ENCODE results near the gene JUND.

- TF ChIP-seq MAFK (IDR thresholded peaks at IDR 0.05; ENCODE audit: low read depth, low read length) (no peak), CTCF (IDR thresholded peaks at IDR 0.05; ENCODE audit: control extremely low read depth in 1 of 3, insufficient read depth in 1 of 3, low read depth in 1 of 3, low read length in 3 of 3) (no peak), CEBPB (IDR thresholded peaks at IDR 0.05; ENCODE audit: low read depth, low read length) (no peak), MAX (IDR thresholded peaks at IDR 0.05) (no peak), POLR2AphosphoS5 (IDR thresholded peaks at IDR 0.05; ENCODE audit: low read depth, low read length) (no peak), PHF8 (conservative IDR thresholded peaks at IDR 0.05; ENCODE audit: low read depth, low read length) (no peak), POLR2A (IDR thresholded peaks at IDR 0.05; ENCODE audit: control extremely low read depth in 1 of 2, low read depth in 2 of 2, low read length in 2 of 2) (no peak), SRF (IDR thresholded peaks at IDR 0.05; ENCODE audit: low read depth, low read length) (no peak)
These were observed 51.5 kb downstream of the JUND start for GRCh38 chr19:18229915-18230314.

Data from H1 (cell line).